ENCODE measurements around the gene CHAD. TPM values are rescaled to one million over a fixed set of nuclear protein-coding genes. Genes with fewer than 3 reads are reported as not detected.

The CHAD gene
- total RNA-seq, 4 donors from 2014 or later = not detected

DNA sequence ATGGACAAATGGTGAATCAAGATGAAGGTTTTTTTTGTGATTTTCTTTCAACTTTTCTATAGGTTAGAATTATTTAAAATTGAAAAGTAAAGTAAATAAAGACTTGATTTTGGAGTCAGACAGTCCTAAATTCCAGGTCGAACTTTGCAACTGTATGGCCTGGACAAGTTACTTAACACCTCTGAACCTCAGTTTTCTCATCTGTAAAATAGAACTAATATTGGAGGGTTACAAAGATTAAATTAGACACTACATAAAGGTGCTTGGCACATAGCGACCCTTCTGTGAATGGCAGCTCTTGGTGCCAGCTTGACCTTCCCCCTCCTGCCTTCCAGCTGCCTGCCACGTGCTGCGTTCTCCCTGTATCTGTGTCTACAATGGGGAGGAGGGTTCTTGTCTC is 13.0 kb upstream of the CHAD start:
- no peaks in the 10 kb centered on the region for H3K9me3 ChIP-seq
- peaks cover 0 to 47% (median 5%) of the 10 kb centered on the region in 3 donors for H3K36me3 ChIP-seq
- TF ChIP-seq, protein P1, sequence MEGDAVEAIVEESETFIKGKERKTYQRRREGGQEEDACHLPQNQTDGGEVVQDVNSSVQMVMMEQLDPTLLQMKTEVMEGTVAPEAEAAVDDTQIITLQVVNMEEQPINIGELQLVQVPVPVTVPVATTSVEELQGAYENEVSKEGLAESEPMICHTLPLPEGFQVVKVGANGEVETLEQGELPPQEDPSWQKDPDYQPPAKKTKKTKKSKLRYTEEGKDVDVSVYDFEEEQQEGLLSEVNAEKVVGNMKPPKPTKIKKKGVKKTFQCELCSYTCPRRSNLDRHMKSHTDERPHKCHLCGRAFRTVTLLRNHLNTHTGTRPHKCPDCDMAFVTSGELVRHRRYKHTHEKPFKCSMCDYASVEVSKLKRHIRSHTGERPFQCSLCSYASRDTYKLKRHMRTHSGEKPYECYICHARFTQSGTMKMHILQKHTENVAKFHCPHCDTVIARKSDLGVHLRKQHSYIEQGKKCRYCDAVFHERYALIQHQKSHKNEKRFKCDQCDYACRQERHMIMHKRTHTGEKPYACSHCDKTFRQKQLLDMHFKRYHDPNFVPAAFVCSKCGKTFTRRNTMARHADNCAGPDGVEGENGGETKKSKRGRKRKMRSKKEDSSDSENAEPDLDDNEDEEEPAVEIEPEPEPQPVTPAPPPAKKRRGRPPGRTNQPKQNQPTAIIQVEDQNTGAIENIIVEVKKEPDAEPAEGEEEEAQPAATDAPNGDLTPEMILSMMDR (IDR thresholded peaks at IDR 0.05) = no peak
- no peak for TF ChIP-seq EP300 (IDR thresholded peaks at IDR 0.05)
- TF ChIP-seq POLR2A (IDR thresholded peaks at IDR 0.05) = no peak
- WGBS, 2 donors = 74 to 78% methylated on average over 4 of the region's 4 CpGs
- no peak overlapping the region for H3K4me3 ChIP-seq
- H3K27ac ChIP-seq = peak overlapping the region in 2 of 4 donors; percentile 88
- H3K4me1 ChIP-seq = peaks cover 0 to 54% (median 15%) of the 10 kb centered on the region in 4 donors
- no peaks in the 10 kb centered on the region for H3K27me3 ChIP-seq
- DNase-seq (ENCODE audit: low spot score in 2 of 2) = no peak

DNA sequence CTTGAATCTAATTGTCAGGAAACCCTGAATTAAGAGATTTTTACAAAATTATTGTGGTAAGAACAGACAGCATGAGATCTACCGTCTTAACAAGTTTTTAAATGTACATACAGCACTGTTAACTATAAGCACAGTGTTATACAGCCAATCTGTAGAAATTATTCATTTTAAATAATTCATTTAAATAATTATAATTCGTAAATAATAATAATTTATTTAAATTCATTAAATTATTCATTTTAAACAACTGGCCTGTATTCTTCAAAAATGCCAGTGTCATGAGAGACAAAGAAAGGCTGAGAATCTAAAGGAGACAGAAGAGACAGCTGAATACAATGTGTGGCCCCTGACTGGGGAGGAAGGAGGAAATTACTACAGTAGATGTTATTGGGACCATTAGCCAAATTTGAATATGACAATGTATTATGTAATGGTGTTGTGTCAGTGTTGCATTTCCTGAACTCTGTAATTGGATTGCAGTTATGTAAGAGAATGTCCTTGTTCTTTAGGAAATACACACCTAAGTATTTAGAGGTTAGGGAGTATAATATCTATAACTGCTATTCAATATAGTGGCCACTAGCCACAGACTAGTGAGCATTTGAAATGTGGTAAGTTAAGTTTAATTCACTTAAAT is 12.3 kb upstream of the CHAD start:
- Histone ChIP-seq H3K36me3 (peaks cover 0 to 41% (median 5%) of the 10 kb centered on the region in 3 donors), H3K9me3 (no peaks in the 10 kb centered on the region), H3K27me3 (no peaks in the 10 kb centered on the region), H3K4me3 (no peak overlapping the region), H3K27ac (peak overlapping the region in 1 of 4 donors; percentile 93), H3K4me1 (peaks cover 0 to 54% (median 15%) of the 10 kb centered on the region in 4 donors)
- 62 to 73% methylated on average over 2 of the region's 2 CpGs for WGBS, 2 donors
- TF ChIP-seq, protein P1 (IDR thresholded peaks at IDR 0.05) = no peak
- no peak for TF ChIP-seq POLR2A (IDR thresholded peaks at IDR 0.05)
- DNase-seq (ENCODE audit: low spot score in 2 of 2) = no peak

DNA sequence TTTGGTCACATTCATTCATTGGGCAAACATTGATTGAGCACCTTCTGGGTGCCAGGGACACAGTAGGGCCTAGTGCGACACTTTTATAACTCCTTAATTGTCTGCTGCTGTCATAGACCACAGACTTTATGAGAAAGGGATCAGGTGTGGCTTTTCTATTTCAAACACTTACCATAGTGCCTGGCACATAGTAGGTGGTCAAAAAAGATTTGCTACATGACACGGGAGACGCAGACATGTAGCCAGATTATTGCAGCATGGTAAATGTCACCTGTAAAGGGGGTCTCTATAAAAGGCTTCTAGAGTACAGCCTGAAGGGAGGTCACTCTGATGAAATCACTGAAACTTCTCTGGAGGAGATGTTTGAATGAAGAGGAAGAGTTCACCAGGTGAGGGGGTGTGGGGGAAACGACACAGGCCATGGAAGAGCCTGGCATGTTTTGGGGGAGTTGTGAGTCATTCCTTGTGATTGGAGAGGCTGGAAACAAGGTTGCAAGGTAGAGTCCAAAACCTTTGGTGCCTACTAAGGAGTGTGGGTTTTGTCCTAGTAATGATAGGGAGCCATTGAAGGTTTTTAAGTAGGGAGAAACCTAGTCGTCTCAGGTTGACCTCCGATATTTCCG is 11.6 kb upstream of the CHAD start:
- peaks cover 0 to 33% (median 2%) of the 10 kb centered on the region in 3 donors for H3K36me3 ChIP-seq
- H3K4me3 ChIP-seq = no peak overlapping the region
- no peaks in the 10 kb centered on the region for H3K9me3 ChIP-seq
- TF ChIP-seq POLR2A (IDR thresholded peaks at IDR 0.05) = no peak
- TF ChIP-seq EP300 (IDR thresholded peaks at IDR 0.05) = no peak
- TF ChIP-seq, protein P1 (IDR thresholded peaks at IDR 0.05) = no peak
- H3K27ac ChIP-seq = peak overlapping the region in 3 of 4 donors; percentile 17 to 93 (median 18)
- H3K27me3 ChIP-seq = no peaks in the 10 kb centered on the region
- H3K4me1 ChIP-seq = peaks cover 0 to 54% (median 15%) of the 10 kb centered on the region in 4 donors
- WGBS, 2 donors = 83 to 86% methylated on average over 7 of the region's 7 CpGs
- no peak for DNase-seq (ENCODE audit: low spot score in 2 of 2)

DNA sequence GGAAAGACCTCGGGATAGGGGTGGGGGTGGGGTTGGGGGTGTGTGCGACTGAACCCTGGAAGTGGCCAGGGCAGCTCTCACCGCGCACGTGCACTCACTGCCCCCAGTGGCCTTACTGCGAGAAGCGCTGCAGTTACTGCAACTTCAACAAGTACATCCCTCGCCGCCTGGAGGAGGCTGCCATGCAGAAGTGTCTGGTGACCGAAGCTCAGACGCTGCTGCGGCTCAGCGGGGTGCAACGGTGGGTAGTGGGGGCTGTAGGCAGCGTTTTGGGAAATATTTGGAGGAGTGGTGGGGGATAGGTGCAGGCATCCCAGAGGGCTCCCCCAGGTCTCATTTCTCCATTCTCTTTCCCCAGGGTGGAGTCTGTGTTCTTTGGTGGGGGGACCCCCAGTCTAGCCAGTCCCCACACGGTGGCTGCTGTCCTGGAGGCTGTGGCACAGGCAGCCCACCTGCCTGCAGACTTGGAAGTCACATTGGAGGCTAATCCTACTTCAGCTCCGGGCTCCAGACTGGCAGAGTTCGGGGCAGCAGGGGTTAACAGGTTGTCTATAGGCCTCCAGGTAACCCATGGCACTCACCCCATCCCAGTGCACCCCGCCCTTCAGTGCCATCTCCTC is 11.0 kb upstream of the CHAD start:
- no peaks in the 10 kb centered on the region for H3K27me3 ChIP-seq
- H3K9me3 ChIP-seq = no peaks in the 10 kb centered on the region
- peak overlapping the region; percentile 58 to 85 (median 76) for H3K4me3 ChIP-seq
- peak overlapping the region in 3 of 4 donors; percentile 18 to 93 (median 85) for H3K27ac ChIP-seq
- 15 to 18% methylated on average over 18 to 19 of the region's 19 CpGs for WGBS, 2 donors
- TF ChIP-seq EP300 (IDR thresholded peaks at IDR 0.05) = no peak
- TF ChIP-seq, protein P1 (IDR thresholded peaks at IDR 0.05) = peak in 3 of 5 experiments; percentile 30 to 48 (median 41)
- peaks cover 0 to 54% (median 15%) of the 10 kb centered on the region in 4 donors for H3K4me1 ChIP-seq
- peak in 1 of 2 donors; percentile 59 for DNase-seq (ENCODE audit: low spot score in 2 of 2)
- peaks cover 0 to 32% (median 0%) of the 10 kb centered on the region in 3 donors for H3K36me3 ChIP-seq

Measured in tibial nerve (tissue), 4 donors.